Activated T-helper 2 cell treated with anti-CD3 and anti-CD28 coated beads, Interferon-gamma antibody, Interleukin-2, Interleukin-4, amounts not matched to agents 10 μg/mL and 5 μg/mL and 100 μg/mL, durations not matched to agents 14 hours and 24 hours and 36 hours (primary cell): ENCODE data around the gene GPSM1. TPM values are rescaled to one million over a fixed set of nuclear protein-coding genes. Genes with fewer than 3 reads are reported as not detected.

Experiments used
- DNase-seq: peaks from one replicate; pipeline ENCODE4 v3.0.0; 2021; ENCODE audit warnings: low spot score
- H3K27ac Mint-ChIP-seq: one replicate; pipeline ENCODE4 v1.8.0; 2021; ENCODE audit warnings: mixed read lengths
- H3K27me3 Mint-ChIP-seq: one replicate; pipeline ENCODE4 v1.8.0; 2021; ENCODE audit warnings: low read depth, mixed read lengths
- H3K36me3 Mint-ChIP-seq: one replicate; pipeline ENCODE4 v1.8.0; 2021; ENCODE audit warnings: low read depth, mixed read lengths
- H3K4me1 Mint-ChIP-seq: one replicate; pipeline ENCODE4 v1.8.0; 2021; ENCODE audit warnings: low read depth, mixed read lengths
- H3K4me3 Mint-ChIP-seq: one replicate; pipeline ENCODE4 v1.8.0; 2021; ENCODE audit warnings: low read depth, mild to moderate bottlenecking, moderate library complexity, mixed read lengths
- H3K9me3 Mint-ChIP-seq: one replicate; pipeline ENCODE4 v1.8.0; 2021; ENCODE audit warnings: mixed read lengths
- intact Hi-C: fragments of 100-400 bp; cut with micrococcal nuclease; formaldehyde crosslinking; loops from one replicate; pipeline ENCODE4 v1.15.1; 2023
- total RNA-seq: library from RNA; stranded (reverse); gene quantifications from 2 replicates; pipeline ENCODE4 v1.2.3, GENCODE V29; 2022

The GPSM1 gene
- total RNA-seq, 1 donor from 2014 or later, result 25.8 TPM

- no peaks in the 10 kb centered on the region for H3K27me3 Mint-ChIP-seq
- no peak overlapping the region for H3K27ac Mint-ChIP-seq
- no peak for DNase-seq
- no peaks in the 10 kb centered on the region for H3K4me1 Mint-ChIP-seq
- no peaks in the 10 kb centered on the region for H3K9me3 Mint-ChIP-seq
- peaks cover 10% of the 10 kb centered on the region for H3K36me3 Mint-ChIP-seq
- no peak overlapping the region for H3K4me3 Mint-ChIP-seq
- intact Hi-C loops, result no loop called here
Measured at GRCh38 chr9:136374183-136374575, 46.8 kb downstream of the GPSM1 start.

- Mint-ChIP-seq H3K27me3 (no peaks in the 10 kb centered on the region), H3K9me3 (no peaks in the 10 kb centered on the region)
- DNase-seq, result no peak
Measured at GRCh38 chr9:136375096-136375495, 47.8 kb downstream of the GPSM1 start.

DNA sequence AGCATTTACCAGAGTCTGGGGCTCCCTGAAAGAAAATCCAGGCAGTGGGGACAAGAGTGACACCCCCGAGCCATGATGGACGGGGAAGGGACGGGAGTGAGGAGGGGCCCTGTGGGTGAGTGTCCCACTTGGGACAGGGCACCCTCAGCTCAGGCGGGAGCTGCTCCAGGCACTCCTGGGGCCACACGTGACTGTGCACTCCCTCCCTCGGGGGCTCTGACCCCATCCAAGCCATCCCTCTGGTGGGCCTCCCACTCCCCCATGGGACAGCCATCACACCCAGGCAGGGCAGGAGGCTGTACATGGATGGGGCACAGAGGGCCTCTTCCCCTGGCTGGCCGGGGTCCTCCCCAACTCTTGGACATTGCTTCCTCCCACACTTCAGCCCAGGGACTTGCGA, 49.1 kb downstream of the GPSM1 start:
- DNase-seq, result no peak
- Mint-ChIP-seq H3K4me1 (no peaks in the 10 kb centered on the region), H3K36me3 (peaks cover 10% of the 10 kb centered on the region), H3K27me3 (no peaks in the 10 kb centered on the region), H3K9me3 (no peaks in the 10 kb centered on the region), H3K27ac (no peak overlapping the region), H3K4me3 (no peak overlapping the region)
- intact Hi-C loops, result no loop called here

More at GRCh38 chr9:136375096-136375495, 47.8 kb downstream of the GPSM1 start:
- peaks cover 10% of the 10 kb centered on the region for H3K36me3 Mint-ChIP-seq
- H3K4me1 Mint-ChIP-seq, result no peaks in the 10 kb centered on the region
- H3K4me3 Mint-ChIP-seq, result no peak overlapping the region
- intact Hi-C loops, result no loop called here
- H3K27ac Mint-ChIP-seq, result no peak overlapping the region

DNA sequence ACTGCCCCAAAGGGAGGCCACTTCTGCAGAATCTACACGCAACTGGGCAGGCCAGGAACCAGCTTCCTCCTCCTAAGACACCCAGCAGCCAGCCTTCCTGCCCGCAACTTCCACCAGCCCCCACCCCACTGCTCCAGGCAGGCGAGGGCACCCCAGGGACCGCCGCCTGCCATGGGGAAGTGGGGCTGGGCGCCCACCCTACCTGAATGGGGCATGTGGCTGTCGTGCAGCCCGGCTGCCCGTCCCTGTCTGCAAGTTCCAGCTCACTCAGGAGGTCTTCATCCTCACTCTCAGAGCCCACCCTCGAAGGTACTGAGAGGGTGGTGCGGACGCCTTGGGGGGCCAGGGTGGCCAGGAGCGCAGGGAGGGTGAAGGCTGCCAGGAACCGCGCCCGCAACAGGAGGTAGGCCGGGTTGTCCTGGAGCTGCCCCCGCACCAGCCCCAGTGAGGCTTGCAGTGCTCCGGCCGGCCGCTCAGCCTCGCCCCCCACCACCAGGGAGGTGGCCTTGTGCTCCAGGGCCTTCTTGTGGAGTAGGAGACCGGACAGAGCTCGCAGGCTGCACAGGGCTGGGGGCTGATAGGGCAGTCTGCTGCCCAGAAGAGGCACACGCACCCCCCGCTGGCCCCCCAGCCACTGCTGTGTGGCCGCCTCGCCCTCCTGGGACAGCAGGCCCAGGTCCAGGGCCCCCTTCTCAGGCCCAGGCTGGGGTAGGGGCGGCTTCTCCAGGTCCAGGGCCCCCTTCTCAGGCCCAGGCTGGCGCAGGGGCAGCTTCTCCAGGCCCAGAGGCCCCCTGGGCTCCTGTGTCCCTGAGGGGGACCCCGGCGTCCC, 50.2 kb downstream of the GPSM1 start:
- no peak for DNase-seq
- Mint-ChIP-seq H3K27ac (no peak overlapping the region), H3K36me3 (peaks cover 15% of the 10 kb centered on the region), H3K4me3 (no peak overlapping the region), H3K27me3 (no peaks in the 10 kb centered on the region), H3K4me1 (no peaks in the 10 kb centered on the region), H3K9me3 (no peaks in the 10 kb centered on the region)
- intact Hi-C loops, result no loop called here

DNA sequence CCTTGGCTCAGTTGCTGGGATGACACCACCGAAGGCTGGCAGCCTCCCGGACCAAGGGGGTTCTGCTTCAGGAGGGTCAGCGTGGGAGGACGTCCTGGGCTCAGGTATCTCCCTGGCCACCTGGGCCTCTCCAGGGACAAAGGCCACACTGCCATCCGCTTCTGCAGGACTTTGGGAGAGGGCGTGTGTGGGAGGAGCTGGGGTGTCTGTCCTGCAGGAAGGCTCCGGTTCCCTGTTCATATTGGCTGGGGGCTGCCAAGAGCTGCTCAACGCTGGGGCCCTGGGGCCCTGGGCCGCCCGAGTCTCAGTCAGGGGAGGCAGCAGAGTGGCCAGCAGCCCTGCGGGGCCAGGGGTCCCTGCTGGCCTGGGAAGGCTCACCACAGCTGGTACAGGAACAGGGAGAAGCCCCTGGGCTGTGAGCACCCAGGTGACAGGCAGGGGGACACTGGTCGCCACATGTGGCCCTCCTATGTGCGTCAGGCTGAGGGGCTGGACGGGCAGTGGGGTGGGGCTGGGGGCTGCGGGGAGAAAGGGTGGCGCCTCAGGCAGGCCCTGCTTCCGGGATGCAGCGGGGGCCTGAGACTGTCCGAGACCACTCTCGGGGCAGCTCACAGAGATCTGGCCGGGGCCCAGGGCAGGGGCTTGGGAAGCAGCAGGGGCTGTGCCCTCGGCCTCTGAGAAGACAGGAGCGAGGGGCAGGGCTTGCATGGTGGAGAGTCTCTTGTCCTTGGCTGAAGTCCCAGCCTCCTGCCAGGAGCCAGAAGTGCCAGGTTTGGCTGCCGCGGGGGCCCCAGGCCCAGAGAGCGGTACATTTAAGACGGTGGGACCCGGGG, 51.0 kb downstream of the GPSM1 start:
- no peaks in the 10 kb centered on the region for H3K27me3 Mint-ChIP-seq
- no peak overlapping the region for H3K4me3 Mint-ChIP-seq
- no peak overlapping the region for H3K27ac Mint-ChIP-seq
- H3K36me3 Mint-ChIP-seq, result peaks cover 20% of the 10 kb centered on the region
- DNase-seq, result no peak
- no peaks in the 10 kb centered on the region for H3K4me1 Mint-ChIP-seq
- H3K9me3 Mint-ChIP-seq, result no peaks in the 10 kb centered on the region
- intact Hi-C loops, result no loop called here

DNA sequence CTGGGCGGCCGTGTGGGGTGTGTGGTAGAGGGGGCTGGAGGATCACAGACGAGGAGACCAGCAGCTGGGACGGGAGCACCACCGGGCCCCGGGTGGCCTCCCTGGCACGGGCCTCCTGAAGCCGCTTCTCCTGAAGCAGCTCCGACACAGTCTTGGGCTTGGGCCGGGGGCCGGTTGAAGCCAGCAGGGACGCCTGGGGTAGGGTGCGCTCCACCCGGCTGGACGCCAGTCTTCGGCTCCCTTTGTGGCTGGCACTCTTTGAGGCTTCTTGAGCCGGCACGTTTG, 51.6 kb downstream of the GPSM1 start:
- H3K36me3 Mint-ChIP-seq, result peaks cover 25% of the 10 kb centered on the region
- no peak overlapping the region for H3K27ac Mint-ChIP-seq
- no peaks in the 10 kb centered on the region for H3K27me3 Mint-ChIP-seq
- DNase-seq, result no peak
- no peaks in the 10 kb centered on the region for H3K9me3 Mint-ChIP-seq
- H3K4me1 Mint-ChIP-seq, result no peaks in the 10 kb centered on the region
- intact Hi-C loops, result no loop called here
- no peak overlapping the region for H3K4me3 Mint-ChIP-seq

GRCh38 chr9:136379401-136379800, 52.1 kb downstream of the GPSM1 start:
- Mint-ChIP-seq H3K36me3 (peaks cover 28% of the 10 kb centered on the region), H3K27ac (no peak overlapping the region), H3K9me3 (no peaks in the 10 kb centered on the region), H3K27me3 (no peaks in the 10 kb centered on the region), H3K4me1 (peaks cover 2% of the 10 kb centered on the region), H3K4me3 (no peak overlapping the region)
- intact Hi-C loops, result no loop called here
- no peak for DNase-seq

DNA sequence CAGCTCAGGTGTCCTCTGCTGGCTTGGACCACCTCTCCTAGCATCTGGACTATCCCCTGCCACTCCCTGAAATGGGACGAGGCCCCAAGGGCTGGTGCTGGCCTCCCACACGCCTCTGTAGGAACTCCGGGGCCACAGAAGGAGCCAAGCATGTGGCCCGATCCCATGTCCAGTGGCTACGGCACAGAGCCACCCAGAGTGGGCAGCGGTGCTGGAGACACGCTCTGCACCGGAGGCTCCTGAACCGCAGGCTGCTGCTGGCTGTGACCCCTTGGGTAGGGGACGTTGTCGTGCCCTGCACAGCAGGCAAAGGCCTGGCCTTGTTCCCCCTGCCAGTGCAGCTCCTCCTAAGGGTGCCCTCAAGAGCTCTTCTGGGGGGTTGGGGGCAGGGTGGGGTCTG, 52.6 kb downstream of the GPSM1 start:
- no peak for DNase-seq
- no peaks in the 10 kb centered on the region for H3K27me3 Mint-ChIP-seq
- no peaks in the 10 kb centered on the region for H3K9me3 Mint-ChIP-seq
- peaks cover 28% of the 10 kb centered on the region for H3K36me3 Mint-ChIP-seq
- intact Hi-C loops, result no loop called here
- no peak overlapping the region for H3K27ac Mint-ChIP-seq
- peaks cover 6% of the 10 kb centered on the region for H3K4me1 Mint-ChIP-seq
- no peak overlapping the region for H3K4me3 Mint-ChIP-seq

DNA sequence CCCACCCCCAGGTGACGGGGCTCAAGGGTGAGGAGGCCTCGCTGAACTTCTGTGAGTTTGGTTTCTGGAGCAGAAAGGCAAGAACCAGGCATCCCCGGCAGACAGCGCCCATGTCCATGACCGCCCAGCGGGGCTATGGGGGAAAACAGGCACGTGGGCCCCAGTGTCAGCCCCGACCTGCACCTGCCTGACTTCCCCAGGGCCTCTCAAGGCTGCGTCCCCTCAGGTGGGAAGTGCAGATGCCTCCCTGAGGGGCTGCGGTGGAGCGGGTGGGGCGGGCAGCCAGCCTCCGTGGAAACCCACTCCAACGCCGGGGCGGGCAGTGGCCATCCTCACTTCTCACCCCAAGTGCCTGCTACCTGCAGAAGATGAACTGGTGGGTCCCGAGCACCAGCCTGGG, 53.0 kb downstream of the GPSM1 start:
- no peak for DNase-seq
- Mint-ChIP-seq H3K4me1 (peaks cover 9% of the 10 kb centered on the region), H3K4me3 (no peak overlapping the region), H3K36me3 (peaks cover 32% of the 10 kb centered on the region), H3K27me3 (no peaks in the 10 kb centered on the region), H3K27ac (no peak overlapping the region), H3K9me3 (no peaks in the 10 kb centered on the region)
- intact Hi-C loops, result no loop called here

DNA sequence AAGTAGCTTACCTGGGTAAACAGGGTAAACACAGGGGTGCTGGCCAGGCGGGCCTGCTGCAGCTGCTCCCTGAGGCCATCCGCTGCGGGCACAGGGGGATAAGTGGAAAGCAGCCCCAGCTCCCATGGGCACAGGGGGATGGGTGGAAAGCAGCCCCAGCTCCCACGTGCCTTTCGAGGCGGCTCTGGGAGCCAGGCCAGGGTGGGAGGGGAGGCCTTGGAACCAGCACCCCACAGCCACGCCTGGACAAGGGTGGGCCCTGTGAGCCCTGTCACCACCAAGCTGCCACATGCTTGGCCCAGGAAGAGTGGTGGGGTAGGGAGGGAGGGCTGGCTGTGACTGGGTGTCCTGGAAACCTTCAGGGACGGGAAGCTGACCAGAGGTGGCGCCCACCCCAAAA, 54.0 kb downstream of the GPSM1 start:
- Mint-ChIP-seq H3K36me3 (peaks cover 42% of the 10 kb centered on the region), H3K4me3 (no peak overlapping the region), H3K27me3 (no peaks in the 10 kb centered on the region), H3K27ac (no peak overlapping the region), H3K9me3 (no peaks in the 10 kb centered on the region), H3K4me1 (peaks cover 17% of the 10 kb centered on the region)
- no peak for DNase-seq
- intact Hi-C loops, result no loop called here

GRCh38 chr9:136381966-136382513, 54.7 kb downstream of the GPSM1 start:
- Mint-ChIP-seq H3K9me3 (no peaks in the 10 kb centered on the region), H3K4me1 (peaks cover 17% of the 10 kb centered on the region), H3K36me3 (peaks cover 47% of the 10 kb centered on the region), H3K27ac (no peak overlapping the region), H3K27me3 (no peaks in the 10 kb centered on the region), H3K4me3 (no peak overlapping the region)
- intact Hi-C loops, result no loop called here
- DNase-seq, result no peak

GRCh38 chr9:136383436-136383835, 56.1 kb downstream of the GPSM1 start:
- peaks cover 58% of the 10 kb centered on the region for H3K36me3 Mint-ChIP-seq
- no peak for DNase-seq
- no peak overlapping the region for H3K27ac Mint-ChIP-seq
- no peaks in the 10 kb centered on the region for H3K27me3 Mint-ChIP-seq
- H3K4me3 Mint-ChIP-seq, result no peak overlapping the region
- intact Hi-C loops, result no loop called here
- no peaks in the 10 kb centered on the region for H3K9me3 Mint-ChIP-seq
- H3K4me1 Mint-ChIP-seq, result peaks cover 17% of the 10 kb centered on the region

DNA sequence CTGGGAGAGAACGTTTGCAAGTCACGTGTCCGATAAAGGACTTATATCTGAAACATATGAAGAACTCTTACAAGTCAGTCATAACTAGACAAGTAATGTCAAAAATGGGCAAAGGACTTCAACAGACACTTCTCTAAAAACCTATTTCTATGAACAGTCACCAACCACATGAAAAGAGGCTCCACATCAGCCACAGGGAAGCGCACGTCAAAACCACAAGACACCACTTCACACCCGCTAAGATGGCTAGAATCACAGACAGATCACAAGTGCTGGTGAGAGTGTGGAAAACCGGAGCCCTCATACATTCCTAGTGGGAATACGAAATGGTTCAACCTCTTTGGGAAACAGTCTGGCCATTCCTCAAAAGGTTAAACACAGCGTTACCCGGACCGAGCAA, 57.7 kb downstream of the GPSM1 start:
- peak; percentile 57 for DNase-seq
- Mint-ChIP-seq H3K4me1 (peaks cover 19% of the 10 kb centered on the region), H3K27ac (peak overlapping the region; percentile 55), H3K27me3 (no peaks in the 10 kb centered on the region), H3K36me3 (peaks cover 72% of the 10 kb centered on the region), H3K9me3 (no peaks in the 10 kb centered on the region), H3K4me3 (no peak overlapping the region)
- intact Hi-C loops, result loop anchor here (2.0 kb wide), 1 partner anchor 18 kb away; no protein-coding TSS in a partner anchor
